Caco-2 (cell line): Measurements from ENCODE around the gene PSMC5. TPM values are rescaled to one million over a fixed set of nuclear protein-coding genes. Genes with fewer than 3 reads are reported as not detected.

ENCODE experiments used
- BruUV-seq: library from RNA; stranded (reverse); fragments of 400-500 nt; replicated peaks from 2 replicates; lab custom pipeline; 2021; lab: Mats Ljungman, UMichigan
- CTCF ChIA-PET: fragments of 300-600 bp; sonication (Branson Sonifier 250); formaldehyde crosslinking; loops from one replicate; lab custom pipeline; 2022; ENCODE audit warnings: antibody characterized with exemption; lab: Charles Lee
- POLR2A ChIA-PET: fragments of 300-600 bp; sonication (Branson Sonifier 250); formaldehyde crosslinking; loops from one replicate; lab custom pipeline; 2022; ENCODE audit warnings: antibody characterized with exemption; lab: Charles Lee
- DNase-seq, 2 experiments: peaks; one replicate each; pipeline versions ENCODE4 v3.0.0 to v3.0.0-alpha.2; 2020 to 2022
- H3K27me3 ChIP-seq: replicated peaks from 2 replicates; pipeline ENCODE4 v1.6.0; 2011; ENCODE audit warnings: low read length; ENCODE audit not compliant: control insufficient read depth, insufficient read depth
- H3K36me3 ChIP-seq: 2 replicates; pipeline ENCODE4 v1.5.1; 2011; ENCODE audit warnings: low read length; ENCODE audit not compliant: control insufficient read depth, insufficient read depth
- H3K4me1 ChIP-seq: fragments of 250-450 bp; sonication (Bioruptor Pico); 2 replicates; pipeline ENCODE4 v1.5.1; 2020; ENCODE audit warnings: mild to moderate bottlenecking
- H3K4me3 ChIP-seq: 2 replicates; pipeline ENCODE4 v1.5.1; 2011; ENCODE audit warnings: low read depth, mild to moderate bottlenecking, control low read depth, low read length
- H3K9me3 ChIP-seq: fragments of 250-450 bp; sonication (Bioruptor Pico); 2 replicates; pipeline ENCODE4 v1.5.1; 2020; ENCODE audit warnings: mild to moderate bottlenecking, moderate library complexity
- H3K27ac Mint-ChIP-seq: one replicate; pipeline ENCODE4 v1.8.0; 2022; ENCODE audit warnings: mixed read lengths; ENCODE audit not compliant: unreplicated experiment
- H3K27me3 Mint-ChIP-seq: one replicate; pipeline ENCODE4 v1.8.0; 2022; ENCODE audit warnings: mixed read lengths; ENCODE audit not compliant: insufficient read depth, unreplicated experiment
- H3K36me3 Mint-ChIP-seq: one replicate; pipeline ENCODE4 v1.8.0; 2022; ENCODE audit warnings: mild to moderate bottlenecking, mixed read lengths; ENCODE audit not compliant: insufficient read depth, unreplicated experiment
- H3K4me1 Mint-ChIP-seq: one replicate; pipeline ENCODE4 v1.8.0; 2022; ENCODE audit warnings: low read depth, mixed read lengths; ENCODE audit not compliant: unreplicated experiment
- H3K4me3 Mint-ChIP-seq: one replicate; pipeline ENCODE4 v1.8.0; 2022; ENCODE audit warnings: mild to moderate bottlenecking, moderate library complexity, mixed read lengths; ENCODE audit not compliant: unreplicated experiment
- H3K9me3 Mint-ChIP-seq: one replicate; pipeline ENCODE4 v1.8.0; 2022; ENCODE audit warnings: mixed read lengths; ENCODE audit not compliant: unreplicated experiment
- intact Hi-C: fragments of 100-400 bp; cut with micrococcal nuclease; formaldehyde crosslinking; loops from one replicate; pipeline ENCODE4 v1.10.0; 2022; ENCODE audit not compliant: unreplicated experiment
- total RNA-seq: library from RNA; stranded (reverse); gene quantifications from 2 replicates; pipeline ENCODE4 v1.2.3, GENCODE V29; 2022
- TF ChIP-seq, protein P1 (sequence below), 2 experiments: fragments of 200-600 bp in 1 of 2; IDR thresholded peaks; 1 replicate in 1 of 2; 2 replicates in 1 of 2; pipeline versions ENCODE4 v1.5.1 to v1.8.0; 2011 to 2022; ENCODE audit warnings: antibody characterized with exemption in 1 of 2, control low read depth in 1 of 2, inconsistent platforms in 1 of 2, low read depth in 1 of 2, low read length in 1 of 2, mild to moderate bottlenecking in 1 of 2, moderate library complexity in 1 of 2; ENCODE audit not compliant: insufficient read depth in 1 of 2, severe bottlenecking in 1 of 2, unreplicated experiment in 1 of 2

Gene PSMC5
- total RNA-seq, 1 experiment from 2014 or later: 197 TPM

DNA sequence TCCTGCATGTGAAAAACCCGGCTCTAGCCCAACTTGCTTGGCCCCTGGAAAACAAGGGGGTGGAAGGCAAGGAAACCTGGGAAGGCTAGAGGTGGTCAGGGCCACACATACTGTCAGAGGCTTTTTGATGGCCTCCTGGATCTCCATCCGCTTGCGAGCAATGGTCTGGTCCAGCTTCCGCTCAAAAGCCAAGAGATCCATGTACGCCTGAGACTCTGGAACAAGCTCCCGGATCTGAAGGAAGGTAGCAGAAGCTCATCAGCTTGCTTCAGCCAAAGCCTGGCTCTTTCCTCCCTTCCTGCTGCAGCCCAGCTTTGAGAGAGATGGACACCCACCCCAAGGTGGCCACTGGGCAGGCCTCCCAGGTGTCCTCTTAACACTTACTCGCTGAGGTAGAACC is 9.6 kb downstream of the PSMC5 start:
- BruUV-seq: no TSS peak

DNA sequence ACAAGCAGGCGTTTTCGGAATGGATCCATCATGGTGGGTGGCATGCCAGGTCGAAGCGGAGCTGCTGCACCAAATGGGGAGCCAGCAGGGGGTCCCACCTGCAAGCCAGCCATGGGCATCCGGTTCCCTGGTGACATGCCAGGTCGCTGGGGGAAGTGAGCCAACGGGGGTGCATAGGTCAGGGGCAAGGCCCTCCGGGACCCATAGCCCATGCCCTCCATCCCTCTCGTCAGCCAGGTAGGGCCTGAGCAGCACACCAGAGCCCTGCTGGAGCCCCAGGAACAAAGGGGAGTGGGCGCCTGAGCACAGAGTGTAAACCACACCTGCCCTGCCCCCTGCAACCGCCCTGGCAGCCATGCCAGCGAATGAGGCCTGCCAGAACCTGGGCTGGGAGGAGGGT is 10.2 kb downstream of the PSMC5 start:
- no peaks in the 10 kb centered on the region for H3K27me3 ChIP-seq
- peaks cover 65% of the 10 kb centered on the region for H3K36me3 Mint-ChIP-seq
- BruUV-seq: no TSS peak
- H3K27me3 Mint-ChIP-seq: no peaks in the 10 kb centered on the region
- no peak overlapping the region for H3K4me3 ChIP-seq
- peaks cover 20% of the 10 kb centered on the region for H3K4me1 Mint-ChIP-seq
- H3K9me3 ChIP-seq: no peaks in the 10 kb centered on the region
- TF ChIP-seq, protein P1, sequence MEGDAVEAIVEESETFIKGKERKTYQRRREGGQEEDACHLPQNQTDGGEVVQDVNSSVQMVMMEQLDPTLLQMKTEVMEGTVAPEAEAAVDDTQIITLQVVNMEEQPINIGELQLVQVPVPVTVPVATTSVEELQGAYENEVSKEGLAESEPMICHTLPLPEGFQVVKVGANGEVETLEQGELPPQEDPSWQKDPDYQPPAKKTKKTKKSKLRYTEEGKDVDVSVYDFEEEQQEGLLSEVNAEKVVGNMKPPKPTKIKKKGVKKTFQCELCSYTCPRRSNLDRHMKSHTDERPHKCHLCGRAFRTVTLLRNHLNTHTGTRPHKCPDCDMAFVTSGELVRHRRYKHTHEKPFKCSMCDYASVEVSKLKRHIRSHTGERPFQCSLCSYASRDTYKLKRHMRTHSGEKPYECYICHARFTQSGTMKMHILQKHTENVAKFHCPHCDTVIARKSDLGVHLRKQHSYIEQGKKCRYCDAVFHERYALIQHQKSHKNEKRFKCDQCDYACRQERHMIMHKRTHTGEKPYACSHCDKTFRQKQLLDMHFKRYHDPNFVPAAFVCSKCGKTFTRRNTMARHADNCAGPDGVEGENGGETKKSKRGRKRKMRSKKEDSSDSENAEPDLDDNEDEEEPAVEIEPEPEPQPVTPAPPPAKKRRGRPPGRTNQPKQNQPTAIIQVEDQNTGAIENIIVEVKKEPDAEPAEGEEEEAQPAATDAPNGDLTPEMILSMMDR (IDR thresholded peaks at IDR 0.05; ENCODE audit: insufficient read depth in 1 of 2, low read depth in 1 of 2, low read length in 1 of 2, severe bottlenecking in 1 of 2, unreplicated experiment in 1 of 2): no peak
- H3K27ac Mint-ChIP-seq: no peak overlapping the region
- CTCF ChIA-PET: no interaction called here
- H3K36me3 ChIP-seq: peaks cover 12% of the 10 kb centered on the region
- peaks cover 9% of the 10 kb centered on the region for H3K4me1 ChIP-seq
- H3K9me3 Mint-ChIP-seq: no peaks in the 10 kb centered on the region
- intact Hi-C loops: no loop called here
- no peak for DNase-seq
- POLR2A ChIA-PET: no interaction called here
- H3K4me3 Mint-ChIP-seq: no peak overlapping the region

More for the DNA sequence above, 9.6 kb downstream of the PSMC5 start:
- no peak overlapping the region for H3K27ac Mint-ChIP-seq
- ChIA-PET POLR2A (no interaction called here), CTCF (no interaction called here)
- peaks cover 20% of the 10 kb centered on the region for H3K4me1 Mint-ChIP-seq
- no peak for DNase-seq
- Histone ChIP-seq H3K4me3 (no peak overlapping the region), H3K9me3 (no peaks in the 10 kb centered on the region), H3K27me3 (no peaks in the 10 kb centered on the region), H3K36me3 (peaks cover 12% of the 10 kb centered on the region), H3K4me1 (peaks cover 9% of the 10 kb centered on the region)
- TF ChIP-seq, protein P1 (IDR thresholded peaks at IDR 0.05; ENCODE audit: insufficient read depth in 1 of 2, low read depth in 1 of 2, low read length in 1 of 2, severe bottlenecking in 1 of 2, unreplicated experiment in 1 of 2): no peak
- H3K4me3 Mint-ChIP-seq: no peak overlapping the region
- no peaks in the 10 kb centered on the region for H3K27me3 Mint-ChIP-seq
- peaks cover 68% of the 10 kb centered on the region for H3K36me3 Mint-ChIP-seq
- intact Hi-C loops: no loop called here
- H3K9me3 Mint-ChIP-seq: no peaks in the 10 kb centered on the region

DNA sequence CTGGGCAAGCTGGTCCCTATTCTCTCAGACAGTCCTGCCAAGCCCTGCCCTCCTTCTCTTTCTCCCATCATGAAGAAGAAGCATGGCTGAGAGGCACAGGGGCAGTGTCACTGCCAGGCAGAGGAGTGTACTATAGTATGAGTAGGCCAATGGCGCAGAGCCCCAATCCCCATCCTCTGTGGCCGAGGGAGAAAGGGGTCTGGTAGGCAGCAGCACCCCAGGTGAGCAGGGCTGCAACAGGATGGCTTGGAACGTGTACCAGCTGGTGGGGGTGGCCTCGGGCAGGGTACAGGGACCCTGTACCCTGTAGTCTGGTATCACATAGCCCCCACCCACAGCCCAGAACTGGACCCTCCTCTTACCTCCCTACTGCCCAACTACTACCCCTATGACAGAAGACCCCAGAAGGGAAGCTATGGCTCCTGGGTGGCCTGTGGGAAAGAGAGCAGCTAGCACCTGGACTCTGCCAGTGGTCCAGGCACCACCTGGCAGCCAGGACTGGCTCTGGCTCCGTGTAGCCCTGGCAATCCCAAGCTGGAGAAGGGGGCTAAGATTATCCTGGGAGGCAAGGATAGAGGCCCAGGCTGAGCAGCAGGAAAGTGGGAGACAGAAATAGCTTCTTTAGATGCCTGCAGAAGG is 10.8 kb downstream of the PSMC5 start:
- no peaks in the 10 kb centered on the region for H3K9me3 Mint-ChIP-seq
- DNase-seq: no peak
- H3K36me3 Mint-ChIP-seq: peaks cover 64% of the 10 kb centered on the region
- H3K27ac Mint-ChIP-seq: no peak overlapping the region
- BruUV-seq: no TSS peak
- TF ChIP-seq, protein P1 (IDR thresholded peaks at IDR 0.05; ENCODE audit: insufficient read depth in 1 of 2, low read depth in 1 of 2, low read length in 1 of 2, severe bottlenecking in 1 of 2, unreplicated experiment in 1 of 2): no peak
- no peak overlapping the region for H3K4me3 Mint-ChIP-seq
- no peak overlapping the region for H3K4me3 ChIP-seq
- H3K27me3 Mint-ChIP-seq: no peaks in the 10 kb centered on the region
- peaks cover 12% of the 10 kb centered on the region for H3K36me3 ChIP-seq
- no peaks in the 10 kb centered on the region for H3K9me3 ChIP-seq
- intact Hi-C loops: no loop called here
- ChIA-PET CTCF (interaction anchor here (0.7 to 0.8 kb wide), 2 partner anchors 10 to 11 kb away, joined by 3 read pairs; no protein-coding TSS in a partner anchor), POLR2A (no interaction called here)
- peaks cover 9% of the 10 kb centered on the region for H3K4me1 ChIP-seq
- no peaks in the 10 kb centered on the region for H3K27me3 ChIP-seq
- H3K4me1 Mint-ChIP-seq: peaks cover 20% of the 10 kb centered on the region
